H9 (cell line): Measurements from ENCODE around the gene GABPB2. TPM values are rescaled to one million over a fixed set of nuclear protein-coding genes. Genes with fewer than 3 reads are reported as not detected.

Experiments used
- DNase-seq: peaks from one replicate; pipeline ENCODE4 v3.0.0-alpha.2; 2017
- H2AFZ ChIP-seq: one replicate; pipeline ENCODE4 v1.6.1; 2013; ENCODE audit warnings: mild to moderate bottlenecking, low read length, control low read depth, moderate library complexity
- H2AK5ac ChIP-seq: 2 replicates; pipeline ENCODE4 v1.6.1; 2013; ENCODE audit warnings: low read length, control low read depth, mixed read lengths; ENCODE audit not compliant: insufficient read length
- H2BK120ac ChIP-seq: one replicate; pipeline ENCODE4 v1.6.1; 2013; ENCODE audit warnings: low read depth, mild to moderate bottlenecking, low read length, control low read depth, inconsistent platforms; ENCODE audit not compliant: poor library complexity, severe bottlenecking
- H2BK12ac ChIP-seq: 2 replicates; pipeline ENCODE4 v1.6.1; 2013; ENCODE audit warnings: low read length, control low read depth, mixed read lengths, low read depth; ENCODE audit not compliant: insufficient read length
- H2BK15ac ChIP-seq: 2 replicates; pipeline ENCODE4 v1.6.1; 2013; ENCODE audit warnings: low read depth, low read length, control low read depth
- H2BK20ac ChIP-seq: one replicate; pipeline ENCODE4 v1.6.1; 2013; ENCODE audit warnings: low read depth, mild to moderate bottlenecking, low read length, control low read depth, inconsistent platforms; ENCODE audit not compliant: poor library complexity, severe bottlenecking
- H2BK5ac ChIP-seq: 2 replicates; pipeline ENCODE4 v1.6.1; 2013; ENCODE audit warnings: low read length, control low read depth, mixed read lengths; ENCODE audit not compliant: insufficient read length
- H3K14ac ChIP-seq: 2 replicates; pipeline ENCODE4 v1.6.1; 2013; ENCODE audit warnings: low read length, control low read depth; ENCODE audit not compliant: insufficient read depth
- H3K18ac ChIP-seq: 2 replicates; pipeline ENCODE4 v1.6.1; 2013; ENCODE audit warnings: low read depth, mild to moderate bottlenecking, mixed read lengths, low read length, control low read depth; ENCODE audit not compliant: insufficient read length
- H3K23ac ChIP-seq: 2 replicates; pipeline ENCODE4 v1.6.1; 2013; ENCODE audit warnings: low read length, control low read depth, mixed read lengths, low read depth; ENCODE audit not compliant: insufficient read length
- H3K23me2 ChIP-seq: 2 replicates; pipeline ENCODE4 v1.6.1; 2013; ENCODE audit warnings: low read depth, mild to moderate bottlenecking, mixed read lengths, low read length, control low read depth; ENCODE audit not compliant: insufficient read length, poor library complexity, severe bottlenecking
- H3K27ac ChIP-seq: 2 replicates; pipeline ENCODE4 v1.5.1; 2013; ENCODE audit warnings: low read length, control low read depth, mixed read lengths, low read depth; ENCODE audit not compliant: insufficient read length
- H3K27me3 ChIP-seq: 2 replicates; pipeline ENCODE4 v1.6.1; 2013; ENCODE audit warnings: low read length, control low read depth, inconsistent platforms; ENCODE audit not compliant: insufficient read depth
- H3K4ac ChIP-seq: 2 replicates; pipeline ENCODE4 v1.6.1; 2013; ENCODE audit warnings: low read depth, mild to moderate bottlenecking, control low read depth, inconsistent platforms, low read length, moderate library complexity
- H3K4me1 ChIP-seq: 2 replicates; pipeline ENCODE4 v1.6.1; 2013; ENCODE audit warnings: low read length, control low read depth, inconsistent platforms; ENCODE audit not compliant: insufficient read depth
- H3K4me2 ChIP-seq: 2 replicates; pipeline ENCODE4 v1.6.1; 2013; ENCODE audit warnings: low read length, control low read depth, mixed read lengths; ENCODE audit not compliant: insufficient read length, insufficient read depth
- H3K56ac ChIP-seq: 2 replicates; pipeline ENCODE4 v1.6.1; 2013; ENCODE audit warnings: low read depth, mild to moderate bottlenecking, mixed read lengths, low read length, control low read depth; ENCODE audit not compliant: insufficient read length
- H3K79me1 ChIP-seq: 2 replicates; pipeline ENCODE4 v1.6.1; 2013; ENCODE audit warnings: low read depth, mild to moderate bottlenecking, moderate library complexity, low read length, control low read depth, inconsistent platforms; ENCODE audit not compliant: insufficient read depth, poor library complexity, severe bottlenecking
- H3K79me2 ChIP-seq: 2 replicates; pipeline ENCODE4 v1.6.1; 2013; ENCODE audit warnings: low read length, control low read depth, inconsistent platforms; ENCODE audit not compliant: insufficient read depth
- H3K9ac ChIP-seq: 2 replicates; pipeline ENCODE4 v1.6.1; 2013; ENCODE audit warnings: low read length, control low read depth, mixed read lengths; ENCODE audit not compliant: insufficient read length; ENCODE audit errors: extremely low read depth
- H3K9me3 ChIP-seq: one replicate; pipeline ENCODE4 v1.6.1; 2013; ENCODE audit warnings: low read depth, low read length, inconsistent platforms; ENCODE audit not compliant: control insufficient read depth
- H3T11ph ChIP-seq: one replicate; pipeline ENCODE4 v1.6.1; 2013; ENCODE audit warnings: mild to moderate bottlenecking, low read length, control low read depth, inconsistent platforms
- H4K20me1 ChIP-seq: one replicate; pipeline ENCODE4 v1.6.1; 2013; ENCODE audit not compliant: control insufficient read depth, insufficient read length, insufficient read depth
- H4K5ac ChIP-seq: 2 replicates; pipeline ENCODE4 v1.6.1; 2013; ENCODE audit warnings: low read depth, mild to moderate bottlenecking, mixed read lengths, low read length, control low read depth; ENCODE audit not compliant: insufficient read length
- H4K8ac ChIP-seq: replicated peaks from 2 replicates; pipeline ENCODE4 v1.6.1; 2013; ENCODE audit warnings: low read length, control low read depth, mixed read lengths, low read depth; ENCODE audit not compliant: insufficient read length
- H4K91ac ChIP-seq: 2 replicates; pipeline ENCODE4 v1.6.1; 2013; ENCODE audit warnings: low read depth, mild to moderate bottlenecking, moderate library complexity, mixed read lengths, low read length, control low read depth; ENCODE audit not compliant: insufficient read length
- H3K27ac Mint-ChIP-seq, 3 experiments: 2 replicates in 2 of 3; 3 replicates in 1 of 3; pipeline ENCODE4 v1.8.0; 2020 to 2021; ENCODE audit warnings: mixed read lengths in 3 of 3, mild to moderate bottlenecking in 1 of 3, moderate library complexity in 1 of 3
- H3K27me3 Mint-ChIP-seq: 2 replicates; pipeline ENCODE4 v1.8.0; 2021; ENCODE audit warnings: low read depth, mild to moderate bottlenecking, moderate library complexity, mixed read lengths
- H3K36me3 Mint-ChIP-seq, 3 experiments: 2 replicates in 2 of 3; 3 replicates in 1 of 3; pipeline ENCODE4 v1.8.0; 2020 to 2021; ENCODE audit warnings: low read depth in 3 of 3, mixed read lengths in 3 of 3; ENCODE audit not compliant: insufficient read depth in 1 of 3
- H3K4me1 Mint-ChIP-seq, 2 experiments: 2 replicates each; pipeline ENCODE4 v1.8.0; 2020; ENCODE audit warnings: mixed read lengths in 2 of 2
- H3K4me3 Mint-ChIP-seq, 2 experiments: 2 replicates in 1 of 2; 3 replicates in 1 of 2; pipeline ENCODE4 v1.8.0; 2020 to 2021; ENCODE audit warnings: mild to moderate bottlenecking in 2 of 2, mixed read lengths in 2 of 2, moderate library complexity in 1 of 2
- H3K9me3 Mint-ChIP-seq, 2 experiments: 2 replicates in 1 of 2; 3 replicates in 1 of 2; pipeline ENCODE4 v1.8.0; 2020; ENCODE audit warnings: mild to moderate bottlenecking in 2 of 2, mixed read lengths in 2 of 2, moderate library complexity in 1 of 2
- CTCF ChIP-seq: fragments of 200-600 bp; sonication (generic); conservative IDR thresholded peaks from 3 replicates; pipeline ENCODE4 v1.8.0; 2021; ENCODE audit warnings: antibody characterized with exemption, mild to moderate bottlenecking
- WGBS: extraction: QIAGEN DNeasy Blood & Tissue Kit; methylation state at CpG from one replicate; pipeline ENCODE4 v1.1.7; 2013; ENCODE audit warnings: missing lambda C conversion rate, low lambda C conversion rate, mixed read lengths; ENCODE audit not compliant: insufficient read length; ENCODE audit errors: extremely low coverage; 5-methylcytosine and 5-hydroxymethylcytosine counted together
- total RNA-seq: library from RNA; stranded (reverse); gene quantifications from 2 replicates; pipeline ENCODE4 v1.2.1, GENCODE V29; 2021

Gene GABPB2
- total RNA-seq, 1 experiment from 2014 or later = 4.1 TPM

DNA sequence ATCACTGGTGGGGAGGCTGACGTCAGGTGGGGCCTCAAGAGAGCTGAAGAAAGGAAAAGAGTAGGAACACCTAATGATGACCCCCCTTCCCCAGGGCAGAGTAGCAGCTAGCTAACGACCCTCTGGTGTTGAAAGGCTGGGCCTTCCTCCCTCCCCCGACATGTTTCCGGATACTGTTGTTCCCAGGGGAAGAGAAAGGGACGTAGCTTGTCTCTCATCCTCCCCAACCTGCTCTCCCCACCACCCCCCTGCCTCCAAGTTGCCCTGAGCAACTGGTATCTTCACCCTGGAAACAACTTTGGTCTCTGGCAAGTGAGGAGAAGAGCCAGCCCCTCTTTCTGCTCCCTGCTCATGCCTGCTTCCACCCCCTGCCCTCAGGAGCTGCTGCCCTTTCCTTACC, 73.4 kb downstream of the GABPB2 start:
- Histone ChIP-seq H3K4ac (no peak overlapping the region), H3K27me3 (no peaks in the 10 kb centered on the region; the same call in 1 of the 2 replicates), H2BK5ac (no peak overlapping the region), H3K9ac (no peak overlapping the region), H3K56ac (no peak overlapping the region), H3T11ph (no peak overlapping the region), H3K14ac (no peak overlapping the region), H3K18ac (no peak overlapping the region), H3K79me2 (no peaks in the 10 kb centered on the region), H2BK120ac (no peak overlapping the region), H3K23me2 (peaks cover 24% of the 10 kb centered on the region), H2AK5ac (no peak overlapping the region), H3K27ac (no peak overlapping the region), H4K20me1 (peaks cover 4% of the 10 kb centered on the region), H3K79me1 (no peaks in the 10 kb centered on the region), H2BK15ac (no peak overlapping the region), H3K23ac (no peak overlapping the region), H4K5ac (no peak overlapping the region), H4K8ac (no peak overlapping the region), H2BK20ac (no peak overlapping the region), H3K4me1 (peaks cover 22% of the 10 kb centered on the region; the same call in 1 of the 2 replicates), H3K4me2 (peak overlapping the region; percentile 90), H2AFZ (no peak overlapping the region), H2BK12ac (no peak overlapping the region), H3K9me3 (no peaks in the 10 kb centered on the region), H4K91ac (no peak overlapping the region)
- no CpG with 5 or more reads among the region's 5 CpGs for WGBS
- Mint-ChIP-seq H3K36me3 (peaks cover 5 to 10% (median 8%) of the 10 kb centered on the region in 3 experiments; a peak in 4 of 7 replicates), H3K9me3 (no peaks in the 10 kb centered on the region), H3K27ac (peak overlapping the region in 1 of 3 experiments; percentile 44; a peak in 1 of 7 replicates), H3K4me3 (peak overlapping the region; percentile 14 to 85; a peak in 4 of 5 replicates), H3K27me3 (peaks cover 31% of the 10 kb centered on the region), H3K4me1 (peaks cover 34 to 43% of the 10 kb centered on the region in 2 experiments)
- DNase-seq = peak; percentile 46
- no peak for TF ChIP-seq CTCF
